K562 (cell line): Measurements from ENCODE around the gene CD46. TPM values are rescaled to one million over a fixed set of nuclear protein-coding genes. Genes with fewer than 3 reads are reported as not detected.

ENCODE experiments used
- BDP1 ChIP-seq: IDR thresholded peaks from 3 replicates; pipeline ENCODE4 v1.6.1; 2011; ENCODE audit not compliant: insufficient read length, insufficient read depth
- CBFB ChIP-seq: sonication (generic); formaldehyde crosslinking; IDR thresholded peaks from 2 replicates; pipeline ENCODE4 v1.4.0; 2020; ENCODE audit warnings: mild to moderate bottlenecking, missing genetic modification reagents
- CREB5 ChIP-seq: fragments of 250-450 bp; sonication (Bioruptor Pico); IDR thresholded peaks from 2 replicates; pipeline ENCODE4 v1.5.0; 2020; ENCODE audit warnings: mild to moderate bottlenecking
- CTCFL ChIP-seq: IDR thresholded peaks from 2 replicates; pipeline ENCODE4 v1.6.1; 2011; ENCODE audit warnings: borderline replicate concordance, low read depth, mild to moderate bottlenecking, moderate library complexity, low read length; ENCODE audit not compliant: insufficient read depth, poor library complexity, severe bottlenecking
- DDX20 ChIP-seq: fragments of 450-650 bp; IDR thresholded peaks from 2 replicates; pipeline ENCODE4 v1.6.1; 2016; ENCODE audit warnings: missing genetic modification characterization, low read depth, mild to moderate bottlenecking, missing compliant biosample characterization, moderate library complexity
- KDM5B ChIP-seq: fragments of 200-600 bp; sonication (generic); IDR thresholded peaks from 2 replicates; pipeline ENCODE4 v1.6.1; 2012; ENCODE audit warnings: low read depth, mild to moderate bottlenecking, moderate library complexity, low read length, control low read depth, inconsistent platforms; ENCODE audit not compliant: insufficient replicate concordance
- MEF2D ChIP-seq: conservative IDR thresholded peaks from 2 replicates; pipeline ENCODE4 v1.6.1; 2016; ENCODE audit warnings: low read depth, missing genetic modification characterization, missing compliant biosample characterization
- POLR2AphosphoS2 ChIP-seq: IDR thresholded peaks from 2 replicates; pipeline ENCODE4 v1.6.1; 2012; ENCODE audit warnings: low read length, improper control_type of control experiment
- PTBP1 ChIP-seq: fragments of 200-400 bp; formaldehyde crosslinking; IDR thresholded peaks from 2 replicates; pipeline ENCODE4 v1.6.1; 2017; ENCODE audit warnings: low read depth, low read length
- SLC30A9 ChIP-seq: fragments of 250-450 bp; sonication (Bioruptor Pico); IDR thresholded peaks from 2 replicates; pipeline ENCODE4 v1.8.0; 2022; ENCODE audit warnings: mild to moderate bottlenecking, moderate library complexity
- THAP12 ChIP-seq: fragments of 250-450 bp; sonication (Bioruptor Pico); IDR thresholded peaks from 2 replicates; pipeline ENCODE4 v1.9.0; 2021; ENCODE audit warnings: mild to moderate bottlenecking, inconsistent platforms
- ZBTB7A ChIP-seq: IDR thresholded peaks from 2 replicates; pipeline ENCODE4 v1.6.1; 2011; ENCODE audit warnings: low read depth, mild to moderate bottlenecking, low read length, moderate library complexity, borderline replicate concordance; ENCODE audit not compliant: control insufficient read depth
- ZNF184 ChIP-seq: sonication (generic); formaldehyde crosslinking; IDR thresholded peaks from 2 replicates; pipeline ENCODE4 v1.5.0; 2020; ENCODE audit warnings: missing genetic modification reagents
- ZNF668 ChIP-seq: fragments of 250-450 bp; sonication (Bioruptor Pico); IDR thresholded peaks from 2 replicates; pipeline ENCODE4 v1.8.0; 2022; ENCODE audit warnings: mild to moderate bottlenecking, inconsistent platforms
- ZNF830 ChIP-seq: fragments of 250-450 bp; sonication (Bioruptor Pico); IDR thresholded peaks from 2 replicates; pipeline ENCODE4 v1.5.0; 2021; ENCODE audit warnings: mild to moderate bottlenecking
- polyA plus RNA-seq, 8 experiments: library from polyadenylated mRNA; depleted of rRNA in 4 of 8; stranded (reverse) in 5 of 8; unstranded in 3 of 8; fragments of >200 nt; fragmentation: Nextera tagmentation in 2 of 8; fragmentation: Illumina TruSeq in 1 of 8; extraction: Ambion mirVana in 2 of 8; extraction: Trizol in 1 of 8; gene quantifications; 2 replicates each; pipeline versions ENCODE4 v1.2.1 to v1.2.3, GENCODE V29; 2011 to 2014; ENCODE audit warnings: inconsistent platforms in 1 of 8, missing spikeins in 1 of 8
- total RNA-seq, 7 experiments: library from RNA; depleted of rRNA in 6 of 7; stranded (reverse); fragments of >200 nt in 6 of 7; fragmentation: Illumina TruSeq in 2 of 7; extraction: Trizol in 2 of 7; gene quantifications; 2 replicates each; pipeline versions ENCODE4 v1.2.1 to v1.2.3, GENCODE V29; 2011 to 2021; ENCODE audit warnings: low replicate concordance in 1 of 7
- TF ChIP-seq, protein P1 (sequence below): sonication (generic); formaldehyde crosslinking; IDR thresholded peaks from 2 replicates; pipeline ENCODE4 v1.8.1; 2023; ENCODE audit warnings: missing genetic modification reagents, mild to moderate bottlenecking, borderline replicate concordance

Gene CD46
- total and polyA plus RNA-seq, 9 of the 15 experiments (the other 6 are each of a cell fraction or from before 2014, with no cell fraction given), result 87.9 to 374 (median 156) TPM

- TF ChIP-seq ZBTB7A (no peak), CTCFL (no peak), ZNF668 (CRISPR knock-in tag) (0 out of 2 replicates have a peak, but pooled peaks have one; percentile 26), DDX20 (tag) (no peak), CBFB (CRISPR knock-in tag) (peak; percentile 87; the same call in 1 of the 2 replicates), MEF2D (no peak), KDM5B (no peak), SLC30A9 (CRISPR knock-in tag) (no peak), POLR2AphosphoS2 (no peak), CREB5 (no peak), THAP12 (CRISPR knock-in tag) (no peak), ZNF184 (CRISPR knock-in tag) (no peak), PTBP1 (no peak), ZNF830 (CRISPR knock-in tag) (no peak), BDP1 (no peak)
- TF ChIP-seq, protein P1, sequence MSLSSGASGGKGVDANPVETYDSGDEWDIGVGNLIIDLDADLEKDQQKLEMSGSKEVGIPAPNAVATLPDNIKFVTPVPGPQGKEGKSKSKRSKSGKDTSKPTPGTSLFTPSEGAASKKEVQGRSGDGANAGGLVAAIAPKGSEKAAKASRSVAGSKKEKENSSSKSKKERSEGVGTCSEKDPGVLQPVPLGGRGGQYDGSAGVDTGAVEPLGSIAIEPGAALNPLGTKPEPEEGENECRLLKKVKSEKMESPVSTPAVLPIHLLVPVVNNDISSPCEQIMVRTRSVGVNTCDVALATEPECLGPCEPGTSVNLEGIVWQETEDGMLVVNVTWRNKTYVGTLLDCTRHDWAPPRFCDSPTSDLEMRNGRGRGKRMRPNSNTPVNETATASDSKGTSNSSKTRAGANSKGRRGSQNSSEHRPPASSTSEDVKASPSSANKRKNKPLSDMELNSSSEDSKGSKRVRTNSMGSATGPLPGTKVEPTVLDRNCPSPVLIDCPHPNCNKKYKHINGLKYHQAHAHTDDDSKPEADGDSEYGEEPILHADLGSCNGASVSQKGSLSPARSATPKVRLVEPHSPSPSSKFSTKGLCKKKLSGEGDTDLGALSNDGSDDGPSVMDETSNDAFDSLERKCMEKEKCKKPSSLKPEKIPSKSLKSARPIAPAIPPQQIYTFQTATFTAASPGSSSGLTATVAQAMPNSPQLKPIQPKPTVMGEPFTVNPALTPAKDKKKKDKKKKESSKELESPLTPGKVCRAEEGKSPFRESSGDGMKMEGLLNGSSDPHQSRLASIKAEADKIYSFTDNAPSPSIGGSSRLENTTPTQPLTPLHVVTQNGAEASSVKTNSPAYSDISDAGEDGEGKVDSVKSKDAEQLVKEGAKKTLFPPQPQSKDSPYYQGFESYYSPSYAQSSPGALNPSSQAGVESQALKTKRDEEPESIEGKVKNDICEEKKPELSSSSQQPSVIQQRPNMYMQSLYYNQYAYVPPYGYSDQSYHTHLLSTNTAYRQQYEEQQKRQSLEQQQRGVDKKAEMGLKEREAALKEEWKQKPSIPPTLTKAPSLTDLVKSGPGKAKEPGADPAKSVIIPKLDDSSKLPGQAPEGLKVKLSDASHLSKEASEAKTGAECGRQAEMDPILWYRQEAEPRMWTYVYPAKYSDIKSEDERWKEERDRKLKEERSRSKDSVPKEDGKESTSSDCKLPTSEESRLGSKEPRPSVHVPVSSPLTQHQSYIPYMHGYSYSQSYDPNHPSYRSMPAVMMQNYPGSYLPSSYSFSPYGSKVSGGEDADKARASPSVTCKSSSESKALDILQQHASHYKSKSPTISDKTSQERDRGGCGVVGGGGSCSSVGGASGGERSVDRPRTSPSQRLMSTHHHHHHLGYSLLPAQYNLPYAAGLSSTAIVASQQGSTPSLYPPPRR (CRISPR knock-in tag), result no peak
Measured at GRCh38 chr1:207745839-207746767, 5.8 kb upstream of the CD46 start (continued).
